HL-60 (cell line): Measurements from ENCODE around the gene TLR9.

Source experiments
- DNase-seq, 2 experiments: peaks; one replicate each; pipeline ENCODE4 v3.0.0-alpha.2; 2010 to 2020; ENCODE audit warnings: low read depth in 1 of 2, low spot score in 1 of 2
- H3K27ac ChIP-seq: fragments of 250-450 bp; sonication (Bioruptor Pico); replicated peaks from 2 replicates; pipeline ENCODE4 v1.5.1; 2020; ENCODE audit warnings: mild to moderate bottlenecking, moderate library complexity
- H3K27me3 ChIP-seq: fragments of 250-450 bp; sonication (Bioruptor Pico); 2 replicates; pipeline ENCODE4 v1.5.1; 2021; ENCODE audit warnings: mild to moderate bottlenecking, moderate library complexity; ENCODE audit not compliant: insufficient read depth, poor library complexity, severe bottlenecking
- H3K4me3 ChIP-seq: replicated peaks from 2 replicates; pipeline ENCODE4 v1.5.1; 2011; ENCODE audit warnings: mild to moderate bottlenecking, control low read depth, low read length; ENCODE audit not compliant: insufficient read depth
- CTCF ChIP-seq: IDR thresholded peaks from one replicate; pipeline ENCODE4 v1.5.1; 2011; ENCODE audit warnings: low read length, control low read depth, inconsistent platforms; ENCODE audit not compliant: insufficient read depth
- GABPA ChIP-seq: IDR thresholded peaks from 2 replicates; pipeline ENCODE4 v1.6.1; 2012; ENCODE audit warnings: low read depth
- POLR2AphosphoS5 ChIP-seq: IDR thresholded peaks from 2 replicates; pipeline ENCODE4 v1.6.1; 2012; ENCODE audit warnings: low read depth
- REST ChIP-seq: IDR thresholded peaks from 2 replicates; pipeline ENCODE4 v1.6.1; 2012; ENCODE audit warnings: low read depth; ENCODE audit not compliant: insufficient replicate concordance
- SPI1 ChIP-seq: IDR thresholded peaks from 2 replicates; pipeline ENCODE4 v1.6.1; 2012; ENCODE audit warnings: low read depth, mild to moderate bottlenecking, borderline replicate concordance

Gene TLR9

GRCh38 chr3:52238193-52238760 is 12.8 kb upstream of the TLR9 start:
- Histone ChIP-seq H3K4me3 (peak overlapping the region; percentile 91), H3K27ac (peak overlapping the region; percentile 95), H3K27me3 (no peaks in the 10 kb centered on the region)
- no peak for DNase-seq
- TF ChIP-seq SPI1 (no peak), POLR2AphosphoS5 (peak; percentile 15; the same call in 1 of the 2 replicates), CTCF (no peak)

DNA sequence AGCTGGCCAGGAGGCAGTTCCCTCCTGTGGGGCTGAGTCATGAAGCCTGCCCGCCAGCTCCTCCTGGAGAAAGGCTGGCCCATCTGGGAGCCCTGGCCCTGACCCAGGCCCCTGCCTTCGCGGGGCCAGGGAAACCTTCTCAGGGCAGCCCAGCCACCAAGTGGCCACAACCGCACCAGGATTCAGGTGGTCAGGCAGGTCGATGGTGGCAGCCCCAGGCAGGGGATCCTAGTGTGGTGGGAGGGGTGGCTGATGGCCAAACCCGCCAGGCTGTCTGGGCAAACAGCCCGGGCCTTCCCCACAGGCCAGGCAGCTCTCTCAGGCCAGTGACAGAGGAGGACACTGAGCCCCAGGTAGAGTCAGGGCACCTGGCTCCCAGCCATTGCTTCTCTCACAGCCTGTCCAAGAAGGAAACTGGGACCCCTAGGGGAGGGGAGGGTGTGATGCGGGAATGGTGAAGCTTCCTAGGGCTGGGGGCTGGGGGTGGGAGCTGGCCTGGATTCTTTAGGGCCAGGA is 12.3 kb upstream of the TLR9 start:
- H3K27ac ChIP-seq: peak overlapping the region; percentile 95
- DNase-seq: peak in 1 of 2 experiments; percentile 77
- H3K4me3 ChIP-seq: peak overlapping the region; percentile 91
- H3K27me3 ChIP-seq: no peaks in the 10 kb centered on the region
- TF ChIP-seq GABPA (no peak), REST (no peak), SPI1 (peak; percentile 81; the same call in 1 of the 2 replicates), CTCF (no peak), POLR2AphosphoS5 (no peak)

DNA sequence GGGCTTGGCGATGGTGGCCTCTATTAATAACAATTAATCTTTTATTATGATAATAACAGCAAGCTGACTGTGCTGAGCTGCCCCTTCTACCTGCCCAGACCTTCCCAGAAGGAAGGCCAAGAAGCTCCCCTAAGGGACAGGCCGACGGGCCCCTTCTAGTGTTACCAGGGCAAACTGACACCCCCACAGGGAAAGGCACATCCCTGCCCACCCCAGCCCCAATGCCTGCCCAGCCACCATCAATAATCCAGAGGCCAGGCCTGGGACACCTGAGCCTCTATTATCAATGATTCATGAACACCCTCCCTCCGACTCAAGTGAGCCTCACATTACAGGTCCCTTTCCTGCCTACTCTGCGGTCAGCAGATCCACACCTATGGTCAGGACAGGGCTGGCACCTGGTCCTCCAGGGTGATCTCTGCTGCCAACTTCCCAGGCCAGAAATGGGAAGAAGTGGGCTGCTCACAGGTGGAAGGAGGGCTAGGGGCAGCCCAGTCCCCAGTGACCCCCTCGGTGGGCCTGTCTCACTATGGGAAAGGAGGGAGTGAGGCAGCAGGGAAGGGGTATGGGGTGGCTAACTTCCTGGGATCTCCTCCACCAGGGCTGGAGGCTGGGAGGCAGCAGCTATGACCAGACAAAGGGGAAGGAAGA is 11.7 kb upstream of the TLR9 start:
- TF ChIP-seq GABPA: no peak
- no peak for TF ChIP-seq POLR2AphosphoS5
- TF ChIP-seq CTCF: no peak
- TF ChIP-seq SPI1: no peak
- TF ChIP-seq REST: no peak
- H3K4me3 ChIP-seq: peak overlapping the region; percentile 91
- no peaks in the 10 kb centered on the region for H3K27me3 ChIP-seq
- peak overlapping the region; percentile 95 for H3K27ac ChIP-seq
- DNase-seq: no peak
